NCI-H748 treated with DMSO at 0.1 percent for 48 hours (cell line): ENCODE results near the gene EFEMP2.
A peak's percentile ranks its signal among the peaks of the same experiment; 100 is the strongest.

ENCODE experiments used
- DNase-seq: peaks from one replicate; lab custom pipeline; 2025; lab: John Stamatoyannopoulos, UW

Gene EFEMP2

GRCh38 chr11:65865550-65866172 lies 6.9 kb downstream of the EFEMP2 start:
- no peak for DNase-seq

DNA sequence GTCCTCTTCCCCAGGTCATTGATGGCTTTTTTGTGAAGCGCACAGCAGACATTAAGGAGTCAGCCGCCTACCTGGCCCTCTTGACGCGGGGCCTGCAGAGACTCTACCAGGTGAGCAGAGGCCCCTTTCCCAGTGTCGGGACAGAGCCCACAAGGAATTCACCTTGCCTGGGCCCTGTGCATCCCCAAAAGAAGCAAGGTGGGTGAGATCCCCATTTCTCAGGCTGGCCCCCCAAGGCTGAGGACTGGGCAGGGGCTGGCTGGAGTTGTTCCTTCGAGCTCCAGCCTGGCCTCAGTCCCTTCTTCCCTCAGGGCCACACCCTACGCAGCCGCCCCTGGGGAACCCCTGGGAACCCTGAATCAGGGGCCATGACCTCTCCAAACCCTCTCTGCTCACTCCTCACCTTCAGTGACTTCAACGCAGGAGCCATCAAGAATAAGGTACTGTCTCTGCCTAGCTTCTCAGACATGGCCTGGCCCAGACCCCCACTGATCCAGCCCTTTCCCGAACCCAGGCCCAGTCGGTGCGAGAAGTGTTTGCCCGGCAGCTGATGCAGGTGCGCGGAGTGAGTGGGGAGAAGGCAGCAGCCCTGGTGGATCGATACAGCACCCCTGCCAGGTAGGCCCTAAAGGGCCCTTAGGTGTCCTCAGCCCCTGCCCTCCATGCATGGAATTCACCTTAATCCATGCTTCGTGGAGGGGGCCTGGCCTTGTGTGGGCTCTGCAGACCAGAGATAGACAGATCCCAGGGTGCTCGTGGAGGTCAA lies 7.7 kb downstream of the EFEMP2 start:
- no peak for DNase-seq

DNA sequence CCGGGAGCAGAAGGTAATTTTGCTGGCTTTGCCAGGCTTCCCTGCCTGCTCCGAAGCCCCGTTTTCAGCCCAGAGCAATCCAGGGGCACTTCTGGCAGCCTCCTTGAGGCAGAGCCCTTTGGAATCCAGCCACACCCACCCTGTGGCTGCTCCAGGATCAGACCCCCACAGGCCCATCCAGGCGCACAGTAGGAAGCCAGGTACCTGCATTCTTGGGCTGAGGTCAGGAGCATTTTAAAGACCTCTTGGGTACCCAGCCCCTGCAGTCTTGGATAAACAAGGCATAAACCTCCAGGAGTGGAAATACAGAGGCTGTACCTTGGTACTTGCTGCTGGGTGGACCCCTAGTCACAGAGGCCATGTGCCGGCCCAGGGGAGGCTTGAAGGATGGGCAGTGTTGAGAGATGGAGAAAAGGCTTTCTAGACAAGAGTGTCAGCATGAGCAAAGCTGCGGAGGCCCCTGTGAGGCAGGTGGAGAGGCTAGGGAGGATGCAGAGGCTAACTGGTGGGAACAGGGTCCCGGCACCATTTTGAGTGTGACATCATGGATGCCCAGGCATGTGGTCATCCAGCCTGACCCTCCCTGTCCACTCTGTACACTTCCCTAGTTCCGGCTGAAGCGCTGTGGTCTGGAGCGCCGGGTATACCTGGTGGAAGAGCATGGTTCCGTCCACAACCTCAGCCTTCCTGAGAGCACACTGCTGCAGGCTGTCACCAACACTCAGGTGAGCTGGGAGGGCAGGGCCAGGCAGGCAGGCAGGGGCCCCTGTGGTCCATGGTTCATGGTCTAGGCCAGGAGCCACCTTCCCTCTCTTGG lies 8.5 kb downstream of the EFEMP2 start:
- DNase-seq: no peak

GRCh38 chr11:65862941-65863888 lies 9.4 kb downstream of the EFEMP2 start:
- DNase-seq: no peak

GRCh38 chr11:65862191-65862735 lies 10.3 kb downstream of the EFEMP2 start:
- DNase-seq: no peak

GRCh38 chr11:65861533-65862183 lies 10.9 kb downstream of the EFEMP2 start:
- DNase-seq: no peak

DNA sequence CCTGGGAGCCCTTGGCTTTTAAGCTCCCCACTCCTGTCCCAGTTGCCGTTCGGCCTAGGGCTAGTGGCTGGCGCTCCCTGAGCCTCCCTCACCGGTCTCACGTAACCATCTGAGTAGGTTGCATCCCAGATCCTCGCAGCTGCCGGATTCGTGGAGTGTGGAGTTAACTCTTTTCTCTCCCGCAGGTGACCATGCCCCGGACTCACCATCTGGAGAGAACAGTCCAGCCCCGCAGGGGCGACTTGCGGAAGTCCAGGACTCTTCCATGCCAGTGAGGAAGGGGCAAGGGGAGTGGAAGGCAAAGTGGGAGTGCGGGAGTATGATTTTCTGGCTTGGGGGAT lies 11.5 kb downstream of the EFEMP2 start:
- DNase-seq: no peak

DNA sequence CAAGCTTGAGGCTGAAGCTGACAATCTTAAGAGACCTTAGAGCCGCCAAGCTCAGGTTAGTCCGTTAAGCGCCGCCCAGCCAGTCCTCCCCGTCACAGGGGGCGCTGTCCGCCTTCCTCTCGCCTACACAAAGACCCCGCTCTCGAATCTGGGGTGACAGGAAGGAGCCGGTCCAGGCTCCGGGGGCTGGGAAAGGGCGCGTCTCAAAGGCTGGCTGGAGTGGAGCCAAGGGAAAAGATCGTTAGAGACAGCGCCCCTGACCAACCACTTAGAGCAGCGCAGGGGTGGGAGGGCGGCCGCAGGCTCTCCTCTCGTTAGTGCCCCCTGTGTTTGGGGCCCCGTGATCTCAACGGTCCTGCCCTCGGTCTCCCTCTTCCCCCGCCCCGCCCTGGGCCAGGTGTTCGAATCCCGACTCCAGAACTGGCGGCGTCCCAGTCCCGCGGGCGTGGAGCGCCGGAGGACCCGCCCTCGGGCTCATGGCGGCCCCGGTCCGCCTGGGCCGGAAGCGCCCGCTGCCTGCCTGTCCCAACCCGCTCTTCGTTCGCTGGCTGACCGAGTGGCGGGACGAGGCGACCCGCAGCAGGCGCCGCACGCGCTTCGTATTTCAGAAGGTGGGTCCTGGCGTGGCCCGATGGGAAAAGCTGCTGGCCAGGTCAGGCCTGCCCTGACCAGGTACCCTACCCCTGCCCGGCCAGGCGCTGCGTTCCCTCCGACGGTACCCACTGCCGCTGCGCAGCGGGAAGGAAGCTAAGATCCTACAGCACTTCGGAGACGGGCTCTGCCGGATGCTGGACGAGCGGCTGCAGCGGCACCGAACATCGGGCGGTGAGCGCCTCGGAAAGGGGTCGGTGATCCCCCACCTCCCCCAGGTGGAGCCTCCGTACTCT lies 12.1 kb downstream of the EFEMP2 start, which contains the start of gene MUS81:
Gene MUS81, plus strand, starts transcription at position 156 of the 887 bp plus-strand sequence. Its CDS starts 321 bp downstream, at position 477.
- peak; percentile 94 for DNase-seq

- DNase-seq: no peak
Observed at GRCh38 chr11:65859812-65860277, 12.8 kb downstream of the EFEMP2 start.

- DNase-seq: peak; percentile 91
Observed at GRCh38 chr11:65859095-65859811, 13.3 kb downstream of the EFEMP2 start.

- no peak for DNase-seq
Observed at GRCh38 chr11:65858681-65859087, 13.9 kb downstream of the EFEMP2 start.

GRCh38 chr11:65857853-65858680 lies 14.5 kb downstream of the EFEMP2 start, which contains the start of gene CFL1:
TSS of gene CFL1 (minus strand) at chr11:65858180. CDS start at chr11:65858099, 81 bp downstream.
- peak; percentile 91 for DNase-seq

- DNase-seq: no peak
Observed at GRCh38 chr11:65857500-65857852, 15.1 kb downstream of the EFEMP2 start.

DNA sequence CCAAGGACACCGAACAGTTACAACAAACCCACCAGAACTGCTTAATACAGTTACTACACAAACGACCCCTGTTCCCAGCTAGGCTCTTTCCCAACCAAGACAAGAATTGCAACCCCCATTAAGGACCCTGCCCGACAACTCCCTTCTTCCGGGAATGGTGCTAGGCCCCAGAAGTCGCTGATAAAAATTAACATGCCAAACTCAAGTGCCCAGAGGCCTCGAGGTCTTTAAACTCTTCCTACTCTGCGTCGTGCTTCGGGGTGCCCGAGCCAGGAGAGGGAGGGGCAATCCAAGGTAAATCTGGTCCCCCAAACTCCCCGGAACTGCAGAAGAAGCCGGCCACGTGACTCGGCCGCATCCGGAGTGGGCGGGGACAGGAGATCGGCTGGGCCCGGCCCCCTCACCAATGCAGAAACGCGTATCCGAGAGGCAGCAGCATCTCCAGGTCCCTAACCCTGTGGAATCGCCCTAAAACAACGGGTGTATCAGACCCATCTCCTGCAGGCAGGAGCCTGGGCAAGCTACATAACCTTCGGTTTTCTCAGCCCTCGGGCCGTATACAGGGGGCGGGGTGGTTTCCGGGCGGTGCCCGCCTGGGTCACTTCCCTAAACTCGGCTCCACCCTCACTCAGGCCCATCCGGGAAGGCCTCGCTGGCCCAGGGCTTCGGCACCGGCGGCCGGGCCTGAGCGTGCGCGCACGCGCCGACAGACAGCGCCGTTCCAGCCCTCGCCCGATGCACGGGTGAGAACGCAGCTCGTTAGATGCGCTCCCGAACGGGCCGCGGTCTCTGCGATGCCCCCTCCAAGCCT lies 15.7 kb downstream of the EFEMP2 start:
- peak; percentile 28 for DNase-seq

- DNase-seq: no peak
Observed at GRCh38 chr11:65855927-65856363, 16.7 kb downstream of the EFEMP2 start.

DNA sequence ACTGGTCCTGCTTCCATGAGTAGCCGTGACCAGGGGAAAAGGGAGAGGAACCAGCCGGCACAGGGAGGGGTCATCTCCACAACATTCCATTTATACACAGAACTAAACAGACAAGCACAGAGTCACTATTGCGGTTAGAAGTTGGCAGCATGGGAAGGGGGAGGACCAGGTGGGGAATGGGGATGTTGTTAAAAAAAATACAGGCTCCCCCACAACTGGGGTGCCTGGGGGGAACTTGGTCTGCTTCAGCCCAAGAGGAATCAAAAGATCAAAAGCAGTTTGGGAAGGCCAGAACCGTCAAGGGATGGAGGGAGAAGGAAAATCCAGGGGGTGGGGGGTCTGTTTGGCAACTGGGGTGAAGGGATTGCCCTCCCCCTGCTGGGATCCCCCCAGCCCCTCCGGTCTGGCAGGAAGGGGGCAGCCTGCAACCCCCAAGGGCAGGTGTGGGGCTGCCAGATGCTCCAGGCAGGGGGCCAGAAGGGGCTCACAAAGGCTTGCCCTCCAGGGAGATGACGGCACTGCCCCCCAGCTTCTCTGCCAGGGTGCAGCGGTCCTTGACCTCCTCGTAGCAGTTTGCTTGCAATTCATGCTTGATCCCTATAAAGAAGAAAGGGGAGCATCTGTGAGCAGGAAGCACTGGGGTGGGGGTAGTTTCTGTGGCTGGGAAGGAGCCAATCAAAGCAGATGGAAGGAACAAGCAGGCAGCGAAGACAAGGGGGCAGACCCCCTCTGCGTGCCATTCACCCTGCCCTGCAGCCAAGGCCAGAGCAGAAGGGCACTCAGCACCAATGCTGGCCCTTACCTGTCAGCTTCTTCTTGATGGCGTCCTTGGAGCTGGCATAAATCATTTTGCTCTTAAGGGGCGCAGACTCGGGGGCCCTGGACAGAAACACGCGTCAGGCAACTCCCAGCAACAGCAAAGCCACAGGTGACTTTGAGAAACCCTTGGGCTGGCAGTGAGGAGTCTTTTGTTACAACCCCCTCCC lies 17.5 kb downstream of the EFEMP2 start:
- no peak for DNase-seq
